HepG2 (cell line): Measurements from ENCODE around the gene PUS1.

Experiments used
- CTCF ChIP-seq: sonication (generic); formaldehyde crosslinking; IDR thresholded peaks from 2 replicates; pipeline ENCODE4 v1.5.0; 2020; ENCODE audit warnings: mild to moderate bottlenecking, missing genetic modification reagents, moderate library complexity
- ETV5 ChIP-seq: IDR thresholded peaks from 2 replicates; pipeline ENCODE4 v1.6.1; 2018; ENCODE audit warnings: missing biosample characterization, missing genetic modification reagents, inconsistent platforms, borderline replicate concordance
- GABPB1 ChIP-seq: IDR thresholded peaks from 2 replicates; pipeline ENCODE4 v1.6.1; 2016; ENCODE audit warnings: mild to moderate bottlenecking, missing genetic modification reagents, moderate library complexity, missing compliant biosample characterization
- JUND ChIP-seq: sonication (generic); formaldehyde crosslinking; IDR thresholded peaks from 2 replicates; pipeline ENCODE4 v1.8.0; 2022; ENCODE audit warnings: mild to moderate bottlenecking, missing genetic modification reagents
- KLF9 ChIP-seq: IDR thresholded peaks from 2 replicates; pipeline ENCODE4 v1.6.1; 2016; ENCODE audit warnings: low read depth
- TP53 ChIP-seq: sonication (generic); formaldehyde crosslinking; conservative IDR thresholded peaks from 2 replicates; pipeline ENCODE4 v1.4.0; 2020; ENCODE audit warnings: missing genetic modification reagents
- TRIM24 ChIP-seq: sonication (generic); formaldehyde crosslinking; IDR thresholded peaks from 2 replicates; pipeline ENCODE4 v1.8.0; 2022; ENCODE audit warnings: mild to moderate bottlenecking, missing genetic modification reagents
- TF ChIP-seq, protein P1 (sequence below): IDR thresholded peaks from 2 replicates; pipeline ENCODE4 v1.6.1; 2012; ENCODE audit warnings: low read length, improper control_type of control experiment

- TF ChIP-seq TRIM24 (CRISPR knock-in tag) = no peak
- TF ChIP-seq GABPB1 (CRISPR knock-in tag) = no peak
- TF ChIP-seq, protein P1, sequence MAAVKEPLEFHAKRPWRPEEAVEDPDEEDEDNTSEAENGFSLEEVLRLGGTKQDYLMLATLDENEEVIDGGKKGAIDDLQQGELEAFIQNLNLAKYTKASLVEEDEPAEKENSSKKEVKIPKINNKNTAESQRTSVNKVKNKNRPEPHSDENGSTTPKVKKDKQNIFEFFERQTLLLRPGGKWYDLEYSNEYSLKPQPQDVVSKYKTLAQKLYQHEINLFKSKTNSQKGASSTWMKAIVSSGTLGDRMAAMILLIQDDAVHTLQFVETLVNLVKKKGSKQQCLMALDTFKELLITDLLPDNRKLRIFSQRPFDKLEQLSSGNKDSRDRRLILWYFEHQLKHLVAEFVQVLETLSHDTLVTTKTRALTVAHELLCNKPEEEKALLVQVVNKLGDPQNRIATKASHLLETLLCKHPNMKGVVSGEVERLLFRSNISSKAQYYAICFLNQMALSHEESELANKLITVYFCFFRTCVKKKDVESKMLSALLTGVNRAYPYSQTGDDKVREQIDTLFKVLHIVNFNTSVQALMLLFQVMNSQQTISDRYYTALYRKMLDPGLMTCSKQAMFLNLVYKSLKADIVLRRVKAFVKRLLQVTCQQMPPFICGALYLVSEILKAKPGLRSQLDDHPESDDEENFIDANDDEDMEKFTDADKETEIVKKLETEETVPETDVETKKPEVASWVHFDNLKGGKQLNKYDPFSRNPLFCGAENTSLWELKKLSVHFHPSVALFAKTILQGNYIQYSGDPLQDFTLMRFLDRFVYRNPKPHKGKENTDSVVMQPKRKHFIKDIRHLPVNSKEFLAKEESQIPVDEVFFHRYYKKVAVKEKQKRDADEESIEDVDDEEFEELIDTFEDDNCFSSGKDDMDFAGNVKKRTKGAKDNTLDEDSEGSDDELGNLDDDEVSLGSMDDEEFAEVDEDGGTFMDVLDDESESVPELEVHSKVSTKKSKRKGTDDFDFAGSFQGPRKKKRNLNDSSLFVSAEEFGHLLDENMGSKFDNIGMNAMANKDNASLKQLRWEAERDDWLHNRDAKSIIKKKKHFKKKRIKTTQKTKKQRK = no peak
- no peak for TF ChIP-seq JUND (CRISPR knock-in tag)
- TF ChIP-seq CTCF = no peak
- TF ChIP-seq KLF9 (CRISPR knock-in tag) = no peak
- TF ChIP-seq ETV5 = no peak
- no peak for TF ChIP-seq TP53 (CRISPR knock-in tag)
Observed at GRCh38 chr12:131933387-131933786, 4.3 kb downstream of the PUS1 start.
